Natural killer cell (primary cell): ENCODE measurements around the gene CEP135. TPM values are rescaled to one million over a fixed set of nuclear protein-coding genes. Genes with fewer than 3 reads are reported as not detected.

Experiments
- ATAC-seq, 3 donors: fragments of 150-1000 bp in 2 of 3; fragments of 200-7000 bp in 1 of 3; cut with Tn5 transposase; 1 replicate in 1 of 3; 2 replicates in 2 of 3; pipeline ENCODE4 v1.10.0; 2021; ENCODE audit warnings: mild to moderate bottlenecking in 2 of 3, moderate library complexity in 2 of 3
- DNase-seq, 2 donors: peaks; one replicate each; pipeline versions ENCODE4 v3.0.0 to v3.0.0-alpha.2; 2013 to 2021; ENCODE audit warnings: mixed read lengths in 1 of 2
- H3K27ac ChIP-seq: one replicate; pipeline ENCODE4 v1.5.1; 2013; ENCODE audit warnings: mild to moderate bottlenecking, low read length
- H3K27me3 ChIP-seq: one replicate; pipeline ENCODE4 v1.6.1; 2013; ENCODE audit warnings: low read length; ENCODE audit not compliant: control insufficient read depth, insufficient read depth
- H3K36me3 ChIP-seq: one replicate; pipeline ENCODE4 v1.6.1; 2013; ENCODE audit warnings: low read length; ENCODE audit not compliant: control insufficient read depth, insufficient read depth
- H3K4me1 ChIP-seq: one replicate; pipeline ENCODE4 v1.6.1; 2013; ENCODE audit warnings: low read length; ENCODE audit not compliant: control insufficient read depth, insufficient read depth
- H3K4me3 ChIP-seq: one replicate; pipeline ENCODE4 v1.5.1; 2013; ENCODE audit warnings: low read length
- H3K9me3 ChIP-seq: one replicate; pipeline ENCODE4 v1.6.1; 2013; ENCODE audit warnings: low read length; ENCODE audit not compliant: control insufficient read depth, insufficient read depth
- H3K27ac Mint-ChIP-seq, 2 donors: one replicate each; pipeline ENCODE4 v1.8.0; 2022; ENCODE audit warnings: mild to moderate bottlenecking in 2 of 2, mixed read lengths in 2 of 2, moderate library complexity in 1 of 2
- H3K27me3 Mint-ChIP-seq, 2 donors: one replicate each; pipeline ENCODE4 v1.8.0; 2022; ENCODE audit warnings: low read depth in 2 of 2, mixed read lengths in 2 of 2
- H3K36me3 Mint-ChIP-seq: one replicate; pipeline ENCODE4 v1.8.0; 2022; ENCODE audit warnings: mixed read lengths
- H3K4me1 Mint-ChIP-seq, 2 donors: one replicate each; pipeline ENCODE4 v1.8.0; 2022; ENCODE audit warnings: mixed read lengths in 2 of 2
- H3K4me3 Mint-ChIP-seq: one replicate; pipeline ENCODE4 v1.8.0; 2022; ENCODE audit warnings: mild to moderate bottlenecking, moderate library complexity, mixed read lengths
- H3K9me3 Mint-ChIP-seq, 2 donors: one replicate each; pipeline ENCODE4 v1.8.0; 2022; ENCODE audit warnings: mixed read lengths in 2 of 2
- CTCF ChIP-seq: fragments of 200-600 bp; IDR thresholded peaks from one replicate; pipeline ENCODE4 v1.8.0; 2022; ENCODE audit warnings: antibody characterized with exemption
- WGBS: methylation state at CpG from one replicate; pipeline ENCODE4 v1.1.7; 2013; ENCODE audit warnings: missing lambda C conversion rate; ENCODE audit not compliant: insufficient coverage; 5-methylcytosine and 5-hydroxymethylcytosine counted together
- intact Hi-C: fragments of 100-400 bp; cut with micrococcal nuclease; formaldehyde crosslinking; loops from one replicate; pipeline ENCODE4 v1.14.2; 2022
- total RNA-seq, 4 donors: library from RNA; stranded (reverse); fragments of 120-200 nt in 1 of 4; gene quantifications; one replicate each; pipeline versions ENCODE4 v1.2.3 to v1.2.4, GENCODE V29; 2013 to 2022

Gene CEP135
- 10 to 100 TPM; 18.7 to 24.4 (median 19.9) TPM for total RNA-seq
- 27.3 TPM for total RNA-seq (2013)

GRCh38 chr4:55948726-55949481, at the start of gene CEP135:
TSS of gene CEP135 (plus strand) at chr4:55948945. CDS start at chr4:55952131, 3,186 bp downstream.
- Histone ChIP-seq H3K9me3 (no peaks in the 10 kb centered on the region), H3K4me1 (peaks cover 19% of the 10 kb centered on the region), H3K27me3 (no peaks in the 10 kb centered on the region), H3K27ac (peak within 1 kb of the TSS; percentile 98), H3K4me3 (peak within 1 kb of the TSS; percentile 87), H3K36me3 (peaks cover 9% of the 10 kb centered on the region)
- Mint-ChIP-seq H3K4me3 (peak within 1 kb of the TSS; percentile 95), H3K27ac (peak within 1 kb of the TSS; percentile 95 to 98), H3K4me1 (peaks cover 25 to 26% of the 10 kb centered on the region in 2 donors), H3K36me3 (peaks cover 2% of the 10 kb centered on the region), H3K27me3 (no peaks in the 10 kb centered on the region), H3K9me3 (no peaks in the 10 kb centered on the region)
- peak; percentile 97 for TF ChIP-seq CTCF
- WGBS = under 1% methylated on average over 71 of the region's 77 CpGs
- ATAC-seq (peak; percentile 80 to 93 (median 87)), DNase-seq (peak; percentile 94 to 95)
- intact Hi-C loops = loop anchor here (1.0 to 2.0 kb wide), 4 partner anchors 352 to 888 kb away; partner anchors contain the start of genes AASDH and PPAT

GRCh38 chr4:55902677-55903076, 46.1 kb upstream of the CEP135 start:
- intact Hi-C loops = no loop called here

GRCh38 chr4:55903577-55903976, 45.2 kb upstream of the CEP135 start:
- peaks cover 7% of the 10 kb centered on the region for H3K36me3 Mint-ChIP-seq
- TF ChIP-seq CTCF = no peak
- H3K4me1 Mint-ChIP-seq = peaks cover 9 to 11% of the 10 kb centered on the region in 2 donors
- Histone ChIP-seq H3K9me3 (no peaks in the 10 kb centered on the region), H3K27ac (no peak overlapping the region), H3K4me1 (no peaks in the 10 kb centered on the region), H3K4me3 (no peak overlapping the region), H3K36me3 (peaks cover 55% of the 10 kb centered on the region), H3K27me3 (no peaks in the 10 kb centered on the region)
- H3K4me3 Mint-ChIP-seq = no peak overlapping the region
- intact Hi-C loops = no loop called here
- no peaks in the 10 kb centered on the region for H3K27me3 Mint-ChIP-seq
- no peak overlapping the region for H3K27ac Mint-ChIP-seq
- ATAC-seq = no peak
- no peaks in the 10 kb centered on the region for H3K9me3 Mint-ChIP-seq
- DNase-seq = no peak

More at GRCh38 chr4:55902677-55903076, 46.1 kb upstream of the CEP135 start:
- Mint-ChIP-seq H3K4me3 (no peak overlapping the region), H3K27me3 (no peaks in the 10 kb centered on the region), H3K27ac (peak overlapping the region in 1 of 2 donors; percentile 22), H3K36me3 (peaks cover 7% of the 10 kb centered on the region), H3K4me1 (peaks cover 6 to 10% of the 10 kb centered on the region in 2 donors), H3K9me3 (no peaks in the 10 kb centered on the region)
- Histone ChIP-seq H3K36me3 (peaks cover 59% of the 10 kb centered on the region), H3K27me3 (no peaks in the 10 kb centered on the region), H3K4me1 (no peaks in the 10 kb centered on the region), H3K4me3 (no peak overlapping the region), H3K9me3 (no peaks in the 10 kb centered on the region), H3K27ac (no peak overlapping the region)
- no peak for TF ChIP-seq CTCF
- ATAC-seq (no peak), DNase-seq (no peak)
- 90% methylated on average over 4 of the region's 4 CpGs for WGBS
